ENCODE measurements around the gene COLEC12.

COLEC12 gene

GRCh38 chr18:475202-476031 lies 25.1 kb downstream of the COLEC12 start:
- Mint-ChIP-seq H3K27ac (no peak overlapping the region), H3K36me3 (ENCODE audit: low read depth) (no peaks in the 10 kb centered on the region), H3K4me1 (ENCODE audit: low read depth) (no peaks in the 10 kb centered on the region), H3K27me3 (ENCODE audit: low read depth) (peaks cover 2% of the 10 kb centered on the region), H3K9me3 (no peaks in the 10 kb centered on the region), H3K4me3 (no peak overlapping the region)
- no peak for DNase-seq (ENCODE audit: low spot score)

- no peak for DNase-seq (ENCODE audit: low spot score)
- Mint-ChIP-seq H3K27ac (no peak overlapping the region), H3K4me3 (no peak overlapping the region), H3K9me3 (no peaks in the 10 kb centered on the region), H3K27me3 (ENCODE audit: low read depth) (no peaks in the 10 kb centered on the region), H3K36me3 (ENCODE audit: low read depth) (no peaks in the 10 kb centered on the region), H3K4me1 (ENCODE audit: low read depth) (no peaks in the 10 kb centered on the region)
These were observed 26.1 kb downstream of the COLEC12 start for GRCh38 chr18:474416-474815.

DNA sequence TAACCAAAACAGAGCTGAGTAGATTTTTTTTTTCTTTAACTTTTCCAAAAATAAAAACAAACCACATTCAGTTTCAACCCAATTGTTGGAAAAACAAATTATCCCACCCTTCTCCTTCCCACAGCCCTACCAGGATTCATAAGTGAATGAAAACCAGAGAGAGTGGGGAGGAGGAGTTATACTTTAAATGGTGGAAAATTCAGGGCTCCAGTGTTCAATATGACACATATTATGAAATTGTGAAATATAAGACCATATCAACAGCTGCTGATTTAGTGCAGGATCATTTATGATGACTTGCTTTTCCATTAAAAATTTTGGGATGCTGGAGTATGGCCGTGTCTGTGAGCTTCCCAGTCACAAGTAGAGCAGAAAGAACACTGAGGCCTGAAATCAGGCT lies 26.7 kb downstream of the COLEC12 start:
- Mint-ChIP-seq H3K27ac (no peak overlapping the region), H3K27me3 (ENCODE audit: low read depth) (no peaks in the 10 kb centered on the region), H3K4me1 (ENCODE audit: low read depth) (no peaks in the 10 kb centered on the region), H3K36me3 (ENCODE audit: low read depth) (no peaks in the 10 kb centered on the region), H3K9me3 (no peaks in the 10 kb centered on the region), H3K4me3 (no peak overlapping the region)
- DNase-seq (ENCODE audit: low spot score) = no peak

DNA sequence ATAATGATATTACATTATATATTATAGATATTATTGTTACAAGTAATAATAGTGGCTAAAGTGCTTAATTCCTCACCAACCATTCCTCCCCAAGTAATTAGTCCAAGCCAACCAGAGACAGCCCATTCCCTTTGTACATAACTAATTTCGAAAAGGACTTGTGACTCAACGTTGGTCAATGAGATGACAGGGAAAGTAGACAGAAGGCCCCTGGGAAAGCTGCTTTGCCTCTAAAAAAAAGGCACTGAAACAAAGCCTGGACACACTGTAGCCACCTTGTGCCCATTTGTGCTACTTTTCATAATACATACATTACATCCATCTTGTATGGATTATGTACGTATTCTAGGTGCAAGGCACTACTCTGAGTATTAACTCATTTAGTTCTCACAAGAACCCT lies 28.8 kb downstream of the COLEC12 start:
- H3K4me1 Mint-ChIP-seq (ENCODE audit: low read depth) = no peaks in the 10 kb centered on the region
- H3K4me3 Mint-ChIP-seq = no peak overlapping the region
- no peak overlapping the region for H3K27ac Mint-ChIP-seq
- H3K27me3 Mint-ChIP-seq (ENCODE audit: low read depth) = peaks cover 10% of the 10 kb centered on the region
- no peaks in the 10 kb centered on the region for H3K36me3 Mint-ChIP-seq (ENCODE audit: low read depth)
- no peak for DNase-seq (ENCODE audit: low spot score)
- no peaks in the 10 kb centered on the region for H3K9me3 Mint-ChIP-seq

DNA sequence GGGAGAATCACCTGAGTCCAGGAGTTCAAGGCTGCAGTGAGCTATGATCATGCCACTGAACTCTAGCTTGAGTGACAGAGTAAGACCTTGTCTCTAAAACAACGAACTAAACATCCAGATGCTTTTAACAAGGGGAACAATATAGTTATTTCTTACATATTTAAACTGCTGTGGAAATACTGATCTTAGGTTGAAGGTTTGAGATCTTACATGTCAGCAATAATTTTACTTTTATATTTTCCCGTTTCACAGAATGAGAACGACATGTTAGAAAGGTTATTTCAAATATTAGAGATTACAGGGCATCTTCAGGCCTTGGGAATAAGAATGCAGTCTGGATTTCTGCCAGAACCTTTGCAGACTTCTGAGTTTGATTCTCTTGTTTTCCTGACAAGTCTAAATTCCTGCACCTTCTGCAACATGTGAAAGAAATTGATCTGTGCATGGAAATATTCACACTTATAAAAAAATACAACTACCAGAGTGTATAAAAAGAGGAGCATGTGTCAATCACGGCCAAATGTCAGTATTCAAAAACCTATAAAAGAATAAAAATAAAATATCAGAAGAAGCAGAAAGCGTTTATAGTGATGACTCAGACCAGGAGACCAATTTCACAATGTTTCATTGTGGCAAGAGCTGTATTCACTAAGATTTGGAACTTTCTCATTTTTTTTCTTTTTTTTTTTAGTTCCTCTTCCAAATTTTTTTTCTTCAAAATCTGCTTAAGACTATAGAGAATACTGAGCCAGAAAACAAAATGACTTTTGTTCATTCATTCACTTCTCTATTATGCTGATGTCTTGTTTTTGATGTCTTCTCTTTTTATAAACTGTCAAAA lies 29.6 kb downstream of the COLEC12 start:
- Mint-ChIP-seq H3K4me3 (no peak overlapping the region), H3K36me3 (ENCODE audit: low read depth) (no peaks in the 10 kb centered on the region), H3K27me3 (ENCODE audit: low read depth) (peaks cover 12% of the 10 kb centered on the region), H3K27ac (no peak overlapping the region), H3K9me3 (no peaks in the 10 kb centered on the region), H3K4me1 (ENCODE audit: low read depth) (no peaks in the 10 kb centered on the region)
- DNase-seq (ENCODE audit: low spot score) = no peak

DNA sequence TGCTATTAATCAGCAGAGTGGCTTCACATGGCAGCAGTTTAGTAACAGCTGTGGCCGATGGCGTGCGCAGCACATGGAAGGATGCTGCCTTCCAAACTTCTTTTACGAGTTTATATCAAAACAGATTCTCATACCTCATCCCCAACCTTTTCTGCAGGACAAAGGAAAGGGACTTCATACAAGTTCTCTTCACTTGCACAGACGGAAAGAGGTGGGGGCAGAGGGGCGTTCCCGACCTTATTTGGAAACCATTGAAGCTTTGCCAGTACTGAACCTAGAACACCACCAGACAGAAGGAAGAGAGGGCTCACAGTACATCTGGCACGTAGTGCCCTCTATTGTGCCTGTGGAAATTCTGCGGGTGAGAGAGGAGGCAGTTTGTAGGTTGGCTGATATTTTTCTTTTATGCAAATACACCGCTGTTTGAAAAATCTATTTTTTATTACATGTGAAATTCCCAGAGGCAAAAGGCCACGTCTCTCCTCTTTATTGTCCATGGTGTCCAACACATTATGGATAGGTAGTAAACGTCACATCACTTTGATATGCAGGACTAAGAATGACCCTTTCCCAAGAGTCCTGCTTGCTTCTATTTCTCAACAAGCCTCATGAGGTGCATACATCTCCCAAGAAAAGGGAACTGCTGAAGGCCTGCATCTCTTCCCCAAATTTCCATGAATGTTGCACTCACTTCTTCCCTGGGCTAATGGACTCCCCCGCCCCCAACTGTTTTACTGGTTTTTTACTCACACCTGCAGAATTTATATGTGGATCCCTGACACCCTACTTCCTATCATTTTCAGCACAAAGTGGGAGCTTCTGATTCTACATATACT lies 31.3 kb downstream of the COLEC12 start:
- H3K4me3 Mint-ChIP-seq = no peak overlapping the region
- no peaks in the 10 kb centered on the region for H3K9me3 Mint-ChIP-seq
- H3K36me3 Mint-ChIP-seq (ENCODE audit: low read depth) = no peaks in the 10 kb centered on the region
- H3K27ac Mint-ChIP-seq = no peak overlapping the region
- DNase-seq (ENCODE audit: low spot score) = no peak
- peaks cover 17% of the 10 kb centered on the region for H3K27me3 Mint-ChIP-seq (ENCODE audit: low read depth)
- no peaks in the 10 kb centered on the region for H3K4me1 Mint-ChIP-seq (ENCODE audit: low read depth)

DNA sequence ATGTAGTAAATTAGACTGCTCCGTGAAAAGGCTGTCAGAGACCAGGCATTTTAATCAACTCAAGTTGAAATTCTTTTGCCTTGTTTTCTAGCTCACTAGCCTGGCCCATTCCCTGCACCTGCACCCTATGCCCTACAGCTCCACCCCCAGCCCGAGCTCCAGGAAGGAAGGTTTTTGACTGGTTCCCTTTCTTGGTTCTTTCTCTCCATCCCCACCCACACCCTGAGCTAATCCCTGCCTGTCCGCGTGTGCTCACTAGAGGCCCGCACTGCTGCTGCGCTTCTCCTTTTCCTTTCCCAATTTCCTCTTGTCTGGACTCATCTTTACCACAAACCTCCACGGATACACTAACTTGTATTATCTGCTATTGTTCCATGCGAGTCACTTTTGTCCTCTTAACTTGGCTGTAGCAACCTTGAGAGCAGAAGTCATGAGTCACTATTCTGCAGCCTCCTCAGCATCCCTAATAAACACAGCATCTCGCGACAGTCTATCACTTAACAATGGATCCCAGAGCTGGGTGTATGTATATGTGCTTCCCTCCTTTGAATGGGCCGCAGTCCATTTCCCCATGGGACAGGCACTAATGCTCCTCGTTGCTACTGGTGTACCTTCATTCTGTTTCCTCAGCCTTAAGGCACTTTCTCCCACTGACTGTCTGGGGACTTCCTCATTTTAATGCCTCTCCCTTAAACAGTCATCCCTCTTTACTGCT lies 36.5 kb downstream of the COLEC12 start:
- Mint-ChIP-seq H3K27me3 (ENCODE audit: low read depth) (peaks cover 31% of the 10 kb centered on the region), H3K4me3 (no peak overlapping the region)
- DNase-seq (ENCODE audit: low spot score) = no peak

DNA sequence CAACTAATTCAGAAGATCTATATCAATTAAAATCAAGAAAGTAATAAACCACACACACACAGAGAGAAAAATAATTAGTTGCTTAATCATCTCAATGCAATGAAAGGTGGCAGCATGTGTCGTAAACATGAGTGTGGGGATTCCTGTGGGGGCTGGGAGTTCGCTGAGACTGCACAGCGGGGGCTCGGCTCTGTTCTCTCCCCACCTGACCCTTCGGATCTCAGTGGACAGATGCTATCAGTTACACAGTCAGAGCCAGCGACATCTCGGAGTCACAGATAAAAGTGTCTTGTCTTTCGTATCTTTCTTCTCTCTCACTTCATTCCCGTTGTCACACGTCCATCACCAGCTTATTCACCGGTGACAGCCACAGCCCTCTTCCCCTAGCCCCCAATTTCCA lies 37.1 kb downstream of the COLEC12 start:
- no peaks in the 10 kb centered on the region for H3K9me3 Mint-ChIP-seq
- DNase-seq (ENCODE audit: low spot score) = no peak
- H3K27me3 Mint-ChIP-seq (ENCODE audit: low read depth) = peaks cover 31% of the 10 kb centered on the region
- H3K4me1 Mint-ChIP-seq (ENCODE audit: low read depth) = no peaks in the 10 kb centered on the region
- H3K27ac Mint-ChIP-seq = no peak overlapping the region
- H3K36me3 Mint-ChIP-seq (ENCODE audit: low read depth) = no peaks in the 10 kb centered on the region
- H3K4me3 Mint-ChIP-seq = no peak overlapping the region

More for the DNA sequence above, 36.5 kb downstream of the COLEC12 start:
- Mint-ChIP-seq H3K4me1 (ENCODE audit: low read depth) (no peaks in the 10 kb centered on the region), H3K9me3 (no peaks in the 10 kb centered on the region), H3K27ac (no peak overlapping the region), H3K36me3 (ENCODE audit: low read depth) (no peaks in the 10 kb centered on the region)

DNA sequence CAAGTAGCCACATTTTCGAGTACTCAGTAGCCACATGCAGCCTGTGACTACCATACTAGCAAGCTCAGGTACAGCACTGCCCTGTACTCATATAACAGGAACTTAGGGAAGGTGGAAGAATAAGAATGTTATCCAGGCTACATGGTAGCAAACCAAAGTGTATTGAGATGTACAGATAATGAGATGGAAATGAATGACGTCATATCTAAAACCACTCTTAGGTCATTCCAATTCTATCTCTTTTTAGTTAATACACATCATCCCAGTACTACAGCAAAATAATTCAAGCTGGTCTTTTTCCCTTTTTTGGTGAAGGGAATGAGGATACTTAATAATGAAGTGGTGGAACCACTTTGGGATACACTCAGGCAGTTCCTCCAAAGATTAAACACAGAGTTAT lies 38.7 kb downstream of the COLEC12 start:
- peaks cover 21% of the 10 kb centered on the region for H3K27me3 Mint-ChIP-seq (ENCODE audit: low read depth)
- H3K4me1 Mint-ChIP-seq (ENCODE audit: low read depth) = no peaks in the 10 kb centered on the region
- H3K4me3 Mint-ChIP-seq = no peak overlapping the region
- no peaks in the 10 kb centered on the region for H3K36me3 Mint-ChIP-seq (ENCODE audit: low read depth)
- DNase-seq (ENCODE audit: low spot score) = no peak
- no peak overlapping the region for H3K27ac Mint-ChIP-seq
- no peaks in the 10 kb centered on the region for H3K9me3 Mint-ChIP-seq

DNA sequence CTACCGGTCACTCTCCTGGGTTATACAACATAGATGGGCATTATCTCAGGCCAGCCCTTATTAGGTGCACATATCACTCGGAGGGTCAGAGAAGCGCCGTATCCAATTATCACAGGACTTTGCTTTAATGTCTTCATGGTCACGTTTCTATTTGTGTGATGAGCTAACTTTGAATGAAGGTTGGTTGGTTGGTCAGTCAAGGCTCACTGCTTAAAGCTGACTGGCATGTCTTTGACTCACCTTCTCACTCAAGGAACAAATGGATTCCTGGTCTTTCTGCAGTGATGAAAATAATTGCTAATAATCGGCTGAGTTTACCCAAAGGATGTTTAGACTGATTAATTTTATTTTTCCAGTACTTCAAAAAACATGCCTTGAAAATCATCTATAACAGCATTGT lies 39.7 kb downstream of the COLEC12 start:
- Mint-ChIP-seq H3K4me3 (no peak overlapping the region), H3K4me1 (ENCODE audit: low read depth) (no peaks in the 10 kb centered on the region), H3K9me3 (no peaks in the 10 kb centered on the region), H3K36me3 (ENCODE audit: low read depth) (no peaks in the 10 kb centered on the region), H3K27ac (no peak overlapping the region), H3K27me3 (ENCODE audit: low read depth) (peaks cover 19% of the 10 kb centered on the region)
- no peak for DNase-seq (ENCODE audit: low spot score)

GRCh38 chr18:459814-460593 lies 40.5 kb downstream of the COLEC12 start:
- DNase-seq (ENCODE audit: low spot score) = no peak
- peaks cover 19% of the 10 kb centered on the region for H3K27me3 Mint-ChIP-seq (ENCODE audit: low read depth)
- no peak overlapping the region for H3K4me3 Mint-ChIP-seq
- no peak overlapping the region for H3K27ac Mint-ChIP-seq
- H3K9me3 Mint-ChIP-seq = no peaks in the 10 kb centered on the region
- H3K36me3 Mint-ChIP-seq (ENCODE audit: low read depth) = no peaks in the 10 kb centered on the region
- H3K4me1 Mint-ChIP-seq (ENCODE audit: low read depth) = no peaks in the 10 kb centered on the region

GRCh38 chr18:457521-458412 lies 42.7 kb downstream of the COLEC12 start:
- no peak for DNase-seq (ENCODE audit: low spot score)
- H3K9me3 Mint-ChIP-seq = no peaks in the 10 kb centered on the region
- peaks cover 2% of the 10 kb centered on the region for H3K27me3 Mint-ChIP-seq (ENCODE audit: low read depth)
- H3K4me3 Mint-ChIP-seq = no peak overlapping the region
- H3K36me3 Mint-ChIP-seq (ENCODE audit: low read depth) = no peaks in the 10 kb centered on the region
- H3K4me1 Mint-ChIP-seq (ENCODE audit: low read depth) = no peaks in the 10 kb centered on the region
- H3K27ac Mint-ChIP-seq = no peak overlapping the region

Measured in T-helper 2 cell treated with Interferon-gamma antibody and Interleukin-4, amounts not matched to agents 5 μg/mL and 100 μg/mL, for 36 hours (primary cell).